Measurements from ENCODE around the gene AFAP1. TPM values are rescaled to one million over a fixed set of nuclear protein-coding genes. Genes with fewer than 3 reads are reported as not detected.

The AFAP1 gene
- polyA plus RNA-seq, 3 donors: 22.6 to 32.7 (median 25.7) TPM

GRCh38 chr4:7745301-7745885, 194.3 kb downstream of the AFAP1 start:
- DNase-seq (ENCODE audit: extremely low read depth in 1 of 11, low read depth in 9 of 11, low spot score in 4 of 11): no peak

- no peak for DNase-seq (ENCODE audit: extremely low read depth in 1 of 11, low read depth in 9 of 11, low spot score in 4 of 11)
Measured at GRCh38 chr4:7744142-7744804, 195.4 kb downstream of the AFAP1 start.

DNA sequence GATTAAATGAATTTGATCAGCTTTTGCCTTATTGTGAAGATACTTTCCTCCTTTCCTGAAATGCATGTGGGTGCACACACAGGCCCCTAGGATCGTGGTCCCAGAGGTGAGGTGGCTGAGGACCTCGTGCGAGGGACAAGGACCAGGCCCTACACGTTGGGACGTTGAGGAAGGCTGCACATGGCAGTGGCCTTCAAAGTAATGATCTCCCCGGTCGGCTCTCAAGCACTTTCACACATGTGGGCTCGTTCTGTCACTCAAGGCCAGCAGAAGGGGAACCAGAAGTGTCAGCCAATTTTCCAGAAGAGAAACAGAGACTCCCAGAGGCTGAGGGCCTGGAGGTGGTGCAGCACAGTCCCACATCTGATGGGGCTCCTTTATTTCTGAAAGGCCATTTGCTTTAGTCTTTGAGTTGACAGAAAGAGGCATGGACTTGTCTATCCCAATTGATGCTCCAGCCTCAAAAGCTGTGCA, 196.8 kb downstream of the AFAP1 start:
- DNase-seq (ENCODE audit: extremely low read depth in 1 of 11, low read depth in 9 of 11, low spot score in 4 of 11): no peak

DNA sequence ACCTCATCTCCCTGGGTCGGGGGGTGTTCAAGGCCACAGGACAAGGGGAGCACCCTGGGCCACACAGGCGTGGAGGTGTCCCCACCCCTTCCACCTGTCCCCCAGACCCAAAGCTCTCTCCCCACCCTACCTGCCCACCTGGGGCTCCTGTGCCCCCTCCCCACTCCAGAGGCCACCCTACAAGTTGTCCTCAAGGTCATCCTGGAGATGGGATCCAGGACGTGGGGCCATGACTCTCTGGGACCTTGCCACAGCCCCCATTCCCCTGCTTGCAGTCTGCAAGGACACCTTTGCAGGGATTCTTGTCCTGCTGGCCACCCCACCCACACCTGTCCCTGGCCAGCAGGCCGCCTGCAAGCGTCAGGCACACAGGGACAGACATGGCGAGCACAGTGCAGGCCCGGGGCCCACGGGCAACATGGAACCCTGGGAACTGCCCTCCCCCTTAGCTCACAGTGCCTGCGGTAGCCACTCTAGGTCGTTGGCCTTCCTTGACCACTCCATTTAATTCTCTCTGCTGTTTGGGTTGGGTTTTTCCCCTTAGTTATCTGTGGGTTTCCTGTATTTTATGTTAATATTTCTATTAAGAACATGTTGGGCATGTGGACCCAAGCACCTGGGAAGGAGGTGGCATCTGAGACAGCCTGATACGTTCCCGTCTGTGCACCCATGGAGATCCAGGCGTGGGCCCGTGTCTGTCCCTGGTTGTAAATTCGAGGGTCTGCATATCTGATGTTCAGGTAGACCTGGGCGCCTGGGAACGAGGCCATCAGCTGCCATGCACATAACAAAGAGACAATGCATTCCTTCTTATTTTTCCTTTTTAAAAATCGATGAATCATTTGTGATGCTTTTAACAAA, 197.5 kb downstream of the AFAP1 start:
- no peak for DNase-seq (ENCODE audit: extremely low read depth in 1 of 11, low read depth in 9 of 11, low spot score in 4 of 11)

- no peak for DNase-seq (ENCODE audit: extremely low read depth in 1 of 11, low read depth in 9 of 11, low spot score in 4 of 11)
Measured at GRCh38 chr4:7740866-7741525, 198.7 kb downstream of the AFAP1 start.

DNA sequence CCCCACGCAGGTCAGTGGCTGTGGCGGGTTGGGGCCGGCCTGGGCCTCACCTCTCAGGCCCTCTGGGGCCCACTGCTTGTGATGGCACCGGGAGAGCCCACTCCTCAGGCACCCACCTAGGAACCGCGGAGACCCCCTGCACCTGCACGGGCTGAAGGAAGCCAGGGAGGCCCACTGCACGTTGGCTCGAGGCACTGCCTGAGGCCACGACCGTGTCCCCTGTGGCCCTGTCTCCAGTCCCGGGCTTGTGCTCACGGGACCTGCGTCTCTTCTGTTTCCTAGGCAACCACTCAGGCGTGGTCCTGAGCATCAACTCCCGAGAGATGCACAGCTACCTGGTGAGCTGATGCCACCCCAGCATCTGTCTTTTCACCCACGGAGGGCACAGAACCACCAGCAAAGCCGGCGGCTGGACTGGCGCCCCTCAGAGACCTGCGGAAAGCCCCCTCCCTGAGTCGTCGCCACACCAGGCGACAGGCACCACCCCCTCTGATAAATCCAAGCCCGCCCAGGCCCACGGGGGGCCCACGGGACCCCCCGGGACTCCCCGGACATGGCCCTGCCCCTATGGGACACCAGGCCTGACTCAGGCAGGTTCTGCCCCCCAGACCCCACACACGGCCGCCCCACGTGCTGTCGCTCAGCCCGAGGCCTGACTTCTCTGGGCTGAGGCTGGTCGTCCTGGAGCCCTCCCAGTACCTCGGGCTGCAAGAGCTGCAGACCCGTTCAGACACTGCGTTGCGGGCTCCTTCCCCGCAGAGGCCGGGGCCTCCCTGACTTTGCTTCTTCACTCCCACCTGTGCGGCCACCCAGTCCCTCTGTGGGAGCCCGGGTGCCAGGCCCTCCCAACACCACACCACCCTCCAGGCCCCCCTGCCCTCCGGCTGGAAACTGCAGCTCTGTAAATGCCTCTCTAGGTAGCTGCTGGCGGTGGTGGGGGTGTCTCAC, 199.5 kb downstream of the AFAP1 start:
- DNase-seq (ENCODE audit: extremely low read depth in 1 of 11, low read depth in 9 of 11, low spot score in 4 of 11): no peak

GRCh38 chr4:7739077-7739917, 200.4 kb downstream of the AFAP1 start:
- DNase-seq (ENCODE audit: extremely low read depth in 1 of 11, low read depth in 9 of 11, low spot score in 4 of 11): no peak

DNA sequence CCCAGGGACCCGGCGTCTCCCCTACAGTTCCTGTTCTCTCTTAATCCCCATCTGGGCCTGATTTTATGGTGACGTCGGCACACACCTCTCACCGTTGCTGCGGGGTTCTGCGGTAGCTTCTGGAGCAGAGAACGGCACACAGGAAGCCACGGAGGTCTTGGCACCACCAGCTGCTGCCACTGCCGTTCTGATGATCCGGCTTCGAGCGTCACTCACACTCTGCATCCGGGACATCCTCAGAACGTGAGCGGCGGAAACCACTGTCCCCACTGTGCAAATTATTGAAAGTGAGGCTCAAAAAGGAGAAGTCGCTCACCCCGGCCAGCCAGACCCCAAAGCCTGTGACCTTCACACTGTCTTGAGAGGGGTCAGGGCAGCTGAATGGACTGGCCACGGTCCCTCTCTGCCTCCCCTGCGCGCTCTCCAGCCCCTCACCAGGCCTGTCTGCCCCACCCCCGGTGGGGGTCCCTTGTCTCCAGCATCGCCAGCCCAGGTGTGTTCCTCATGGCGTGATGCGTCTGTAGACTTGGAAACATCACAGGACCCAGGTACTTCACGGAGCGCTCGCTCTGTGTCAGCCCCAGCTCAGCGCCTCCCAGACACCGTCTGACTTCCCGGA, 201.1 kb downstream of the AFAP1 start:
- DNase-seq (ENCODE audit: extremely low read depth in 1 of 11, low read depth in 9 of 11, low spot score in 4 of 11): no peak

DNA sequence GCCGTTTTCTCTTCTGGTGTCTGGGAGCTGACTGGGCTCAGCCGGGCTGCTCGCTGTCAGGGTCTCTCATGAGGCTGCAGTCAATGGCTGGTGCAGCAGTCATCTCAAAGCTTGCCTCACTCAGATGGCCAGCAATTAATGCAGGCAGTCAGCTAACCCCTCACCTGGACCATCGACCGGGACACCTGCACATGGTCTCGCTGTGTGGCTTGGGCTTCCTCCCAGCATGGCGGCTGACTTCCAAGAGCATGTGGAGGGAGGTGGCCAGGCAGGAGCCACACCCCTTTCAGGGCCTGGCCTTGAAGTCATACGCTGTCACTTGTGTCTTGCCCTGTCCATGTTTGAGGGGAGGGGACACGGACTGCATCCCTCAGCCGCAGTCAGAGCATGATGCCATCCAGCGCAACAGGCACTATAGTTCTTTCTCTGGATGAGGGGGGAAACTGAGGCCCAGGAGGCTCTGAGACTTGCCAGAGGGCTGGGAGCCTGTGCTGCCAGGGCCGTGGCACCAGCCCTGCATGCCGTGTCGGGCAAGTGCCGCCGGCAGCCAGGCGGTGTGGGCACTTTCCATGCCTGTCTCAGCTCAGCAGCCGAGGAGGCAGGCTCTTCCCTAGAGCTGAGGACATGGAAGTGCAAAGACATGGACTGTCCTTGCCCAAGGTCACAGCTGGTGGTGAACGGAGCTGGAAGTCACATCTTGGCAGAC, 201.8 kb downstream of the AFAP1 start:
- DNase-seq (ENCODE audit: extremely low read depth in 1 of 11, low read depth in 9 of 11, low spot score in 4 of 11): no peak

DNA sequence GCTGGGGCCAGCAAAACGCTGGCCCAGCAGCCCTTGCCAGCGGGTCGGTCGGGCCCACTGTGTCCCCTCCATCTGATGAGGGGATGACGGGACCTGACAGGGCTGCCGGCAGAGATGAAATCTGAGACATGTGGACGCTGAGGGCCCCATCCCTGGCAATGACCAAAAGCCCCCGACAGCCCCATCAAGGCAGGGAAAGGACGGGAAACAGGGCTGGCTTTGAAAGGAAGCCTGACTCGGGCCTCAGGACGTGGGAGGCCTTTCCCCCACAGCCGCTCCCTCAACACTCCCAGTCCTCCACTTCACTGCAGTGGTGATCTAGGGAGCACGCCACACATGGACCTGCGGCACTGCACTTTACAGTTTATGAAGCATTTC, 202.4 kb downstream of the AFAP1 start:
- DNase-seq (ENCODE audit: extremely low read depth in 1 of 11, low read depth in 9 of 11, low spot score in 4 of 11): no peak

GRCh38 chr4:7736436-7737267, 203.0 kb downstream of the AFAP1 start:
- peak in 3 of 11 donors; percentile 28 to 46 (median 29) for DNase-seq (ENCODE audit: extremely low read depth in 1 of 11, low read depth in 9 of 11, low spot score in 4 of 11)

DNA sequence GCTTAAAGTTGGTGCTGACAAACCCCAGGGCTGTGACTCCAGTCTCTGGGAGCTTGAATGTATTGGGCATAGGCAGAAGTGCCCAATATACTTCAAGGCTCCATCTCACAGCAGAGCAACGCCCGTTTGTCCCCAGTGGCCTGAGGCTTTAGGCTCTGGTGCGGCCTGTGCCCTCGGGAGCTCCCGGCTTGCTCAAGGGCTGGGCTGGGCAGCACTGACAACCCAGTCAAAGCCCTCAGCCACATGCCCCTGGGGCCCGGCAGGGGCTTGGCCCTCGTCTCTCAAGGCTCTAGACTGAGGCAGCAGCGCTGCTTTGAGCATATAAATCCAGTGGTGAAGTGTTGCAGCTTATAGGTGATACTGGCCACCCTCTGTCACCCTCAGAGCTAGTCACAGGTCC, 203.7 kb downstream of the AFAP1 start:
- DNase-seq (ENCODE audit: extremely low read depth in 1 of 11, low read depth in 9 of 11, low spot score in 4 of 11): no peak

- DNase-seq (ENCODE audit: extremely low read depth in 1 of 11, low read depth in 9 of 11, low spot score in 4 of 11): no peak
Measured at GRCh38 chr4:7735395-7735794, 204.3 kb downstream of the AFAP1 start.

DNA sequence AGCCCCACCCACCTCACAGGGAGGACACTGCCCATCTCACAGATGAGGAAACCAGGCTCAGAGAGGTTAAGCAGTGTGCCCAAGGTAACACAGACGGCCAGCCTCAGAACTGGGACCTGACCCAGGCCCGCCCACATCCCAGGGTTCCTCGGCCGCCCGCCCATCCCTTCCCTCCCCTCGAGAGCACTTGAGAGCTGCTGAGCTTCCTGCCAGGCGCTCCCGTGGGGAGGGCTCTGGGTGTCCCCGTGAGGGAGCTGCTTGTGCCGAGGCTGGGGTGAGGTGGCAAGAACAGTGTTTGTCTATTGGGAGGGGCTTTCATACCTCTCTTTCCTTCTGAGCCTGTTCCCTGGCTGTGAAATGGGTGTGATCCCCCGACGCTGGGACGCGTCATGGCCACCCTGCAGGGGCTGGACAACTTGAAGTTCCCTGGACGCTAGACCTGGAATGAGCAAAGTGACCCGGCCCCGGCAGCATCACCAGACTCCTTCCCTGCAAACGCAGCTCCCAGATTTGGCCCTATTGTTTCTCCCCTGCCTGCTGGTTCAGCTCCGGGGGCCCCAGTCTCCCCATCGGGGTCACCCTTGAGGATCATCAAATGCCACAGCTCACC, 204.9 kb downstream of the AFAP1 start:
- DNase-seq (ENCODE audit: extremely low read depth in 1 of 11, low read depth in 9 of 11, low spot score in 4 of 11): no peak

Measured in renal cortex interstitium (tissue), 11 donors.